CD4-positive, CD25-positive, alpha-beta regulatory T cell (primary cell): ENCODE results near the gene RNFT2. TPM values are rescaled to one million over a fixed set of nuclear protein-coding genes. Genes with fewer than 3 reads are reported as not detected.

Experiments
- ATAC-seq, 2 donors: fragments of 150-1000 bp; cut with Tn5 transposase; one replicate each; pipeline ENCODE4 v1.10.0; 2021; ENCODE audit warnings: low read depth in 2 of 2, moderate number of reproducible peaks in 2 of 2, moderate library complexity in 1 of 2
- DNase-seq, 3 donors: peaks; one replicate each; pipeline versions ENCODE4 v3.0.0 to v3.0.0-alpha.2; 2012 to 2022; ENCODE audit warnings: mixed read lengths in 1 of 3
- H3K27ac ChIP-seq: one replicate; pipeline ENCODE4 v1.7.0; 2013; ENCODE audit warnings: mild to moderate bottlenecking, low read length; ENCODE audit not compliant: insufficient read depth, poor library complexity, severe bottlenecking
- H3K27me3 ChIP-seq: one replicate; pipeline ENCODE4 v1.7.0; 2013; ENCODE audit warnings: low read length; ENCODE audit not compliant: control insufficient read depth, insufficient read depth
- H3K36me3 ChIP-seq: one replicate; pipeline ENCODE4 v1.7.0; 2013; ENCODE audit warnings: mild to moderate bottlenecking, low read length, moderate library complexity; ENCODE audit not compliant: control insufficient read depth, insufficient read depth
- H3K4me1 ChIP-seq: 2 replicates; pipeline ENCODE4 v1.7.0; 2013; ENCODE audit warnings: mild to moderate bottlenecking, low read length; ENCODE audit not compliant: insufficient read depth, control insufficient read depth, poor library complexity, severe bottlenecking
- H3K4me3 ChIP-seq: one replicate; pipeline ENCODE4 v1.7.0; 2013; ENCODE audit warnings: low read depth, mild to moderate bottlenecking, low read length, moderate library complexity
- H3K9me3 ChIP-seq, 2 experiments: 1 replicate in 1 of 2; 2 replicates in 1 of 2; pipeline ENCODE4 v1.7.0; 2013; ENCODE audit warnings: low read length in 2 of 2, mild to moderate bottlenecking in 1 of 2, moderate library complexity in 1 of 2; ENCODE audit not compliant: control insufficient read depth in 2 of 2
- H3K27ac Mint-ChIP-seq, 3 donors: one replicate each; pipeline ENCODE4 v1.8.0; 2020 to 2022; ENCODE audit warnings: mild to moderate bottlenecking in 3 of 3, mixed read lengths in 3 of 3, moderate library complexity in 2 of 3
- H3K27me3 Mint-ChIP-seq: one replicate; pipeline ENCODE4 v1.8.0; 2022; ENCODE audit warnings: mild to moderate bottlenecking, mixed read lengths
- H3K36me3 Mint-ChIP-seq: one replicate; pipeline ENCODE4 v1.8.0; 2020; ENCODE audit warnings: mixed read lengths
- H3K4me1 Mint-ChIP-seq, 4 donors: one replicate each; pipeline ENCODE4 v1.8.0; 2020 to 2022; ENCODE audit warnings: mixed read lengths in 4 of 4, mild to moderate bottlenecking in 1 of 4
- H3K4me3 Mint-ChIP-seq, 4 donors: one replicate each; pipeline ENCODE4 v1.8.0; 2020 to 2022; ENCODE audit warnings: mild to moderate bottlenecking in 4 of 4, mixed read lengths in 4 of 4, moderate library complexity in 3 of 4
- H3K9me3 Mint-ChIP-seq, 7 donors: one replicate each; pipeline ENCODE4 v1.8.0; 2020 to 2022; ENCODE audit warnings: mixed read lengths in 7 of 7, mild to moderate bottlenecking in 3 of 7, moderate library complexity in 2 of 7
- polyA plus RNA-seq, 4 donors: library from polyadenylated mRNA; unstranded; fragments of 300-500 nt; fragmentation: Illumina TruSeq; gene quantifications; one replicate each; pipeline ENCODE4 v1.2.3, GENCODE V29; 2021
- total RNA-seq: library from RNA; stranded (reverse); gene quantifications from one replicate; pipeline ENCODE4 v1.2.3, GENCODE V29; 2022

RNFT2 gene
- total and polyA plus RNA-seq, 5 donors from 2014 or later = 0.69 to 9.7 (median 2.2) TPM

GRCh38 chr12:116714175-116714574, 23.9 kb upstream of the RNFT2 start:
- Histone ChIP-seq H3K36me3 (peaks cover 33% of the 10 kb centered on the region), H3K9me3 (no peaks in the 10 kb centered on the region), H3K4me1 (peaks cover 1% of the 10 kb centered on the region), H3K27ac (no peak overlapping the region), H3K27me3 (no peaks in the 10 kb centered on the region), H3K4me3 (no peak overlapping the region)
- Mint-ChIP-seq H3K9me3 (peaks cover 0 to 2% (median 0%) of the 10 kb centered on the region in 7 donors), H3K27me3 (peaks cover 3% of the 10 kb centered on the region), H3K4me1 (peaks cover 0 to 10% (median 3%) of the 10 kb centered on the region in 4 donors), H3K27ac (peak overlapping the region in 1 of 3 donors; percentile 5), H3K36me3 (peaks cover 21% of the 10 kb centered on the region), H3K4me3 (no peak overlapping the region)
- ATAC-seq (no peak), DNase-seq (no peak)

DNA sequence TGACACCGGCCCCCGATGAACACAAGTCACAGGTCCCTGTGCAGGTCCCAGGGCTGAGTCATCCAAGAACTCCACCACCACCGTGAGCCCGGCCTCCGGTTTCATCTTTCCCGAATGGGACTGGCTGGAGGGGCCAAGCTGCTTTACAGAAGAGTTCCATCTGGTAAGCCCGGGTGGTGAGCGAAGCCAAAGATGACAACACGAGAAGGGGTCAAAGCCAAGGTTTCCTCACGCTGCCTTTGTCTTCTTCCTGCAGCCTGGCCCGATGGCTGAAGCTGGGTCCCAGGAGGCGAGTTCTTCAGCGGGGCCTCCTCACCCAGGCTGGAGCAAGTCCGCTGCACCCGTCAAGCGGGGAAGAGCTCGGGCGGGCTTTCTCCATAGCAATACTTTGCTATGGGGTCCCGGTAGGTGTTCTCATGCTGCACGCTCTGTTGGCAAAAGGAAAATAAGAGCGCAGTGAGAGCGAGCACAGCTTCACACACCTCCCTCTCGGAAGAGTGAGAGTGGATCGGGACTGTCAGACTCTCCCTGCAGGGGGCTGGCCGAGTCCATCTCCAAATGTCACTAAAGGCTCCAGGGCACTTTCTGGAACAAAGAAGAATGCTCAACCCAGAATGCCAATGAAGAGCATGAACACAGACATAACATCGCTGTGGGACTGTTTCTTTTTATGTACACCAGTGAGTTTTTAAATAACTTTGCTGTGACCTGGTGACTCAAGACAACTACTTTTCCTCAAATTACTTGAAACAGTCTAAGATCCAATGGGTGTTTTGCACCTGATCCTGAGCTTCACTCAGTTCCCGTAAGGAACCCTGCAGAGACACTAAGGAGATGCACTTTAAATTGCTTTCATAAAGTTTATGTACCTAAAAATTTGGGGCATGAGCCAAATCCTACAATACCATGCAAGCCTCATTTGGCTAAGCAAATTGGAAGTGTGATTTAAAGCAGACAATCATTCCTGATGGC, 20.4 kb upstream of the RNFT2 start:
- DNase-seq = no peak
- ATAC-seq = no peak
- Mint-ChIP-seq H3K4me3 (no peak overlapping the region), H3K27me3 (no peaks in the 10 kb centered on the region), H3K36me3 (peaks cover 38% of the 10 kb centered on the region), H3K4me1 (peaks cover 3 to 8% (median 4%) of the 10 kb centered on the region in 4 donors), H3K27ac (no peak overlapping the region), H3K9me3 (no peaks in the 10 kb centered on the region)
- Histone ChIP-seq H3K36me3 (peaks cover 65% of the 10 kb centered on the region), H3K4me1 (no peaks in the 10 kb centered on the region), H3K27ac (no peak overlapping the region), H3K9me3 (no peaks in the 10 kb centered on the region), H3K27me3 (no peaks in the 10 kb centered on the region), H3K4me3 (no peak overlapping the region)

- DNase-seq = no peak
- no peak for ATAC-seq
- no peaks in the 10 kb centered on the region for H3K9me3 Mint-ChIP-seq
- Histone ChIP-seq H3K27ac (no peak overlapping the region), H3K4me3 (no peak overlapping the region), H3K9me3 (no peaks in the 10 kb centered on the region), H3K36me3 (peaks cover 70% of the 10 kb centered on the region), H3K27me3 (no peaks in the 10 kb centered on the region), H3K4me1 (no peaks in the 10 kb centered on the region)
- peaks cover 3 to 9% (median 4%) of the 10 kb centered on the region in 4 donors for H3K4me1 Mint-ChIP-seq
- peaks cover 39% of the 10 kb centered on the region for H3K36me3 Mint-ChIP-seq
- H3K27me3 Mint-ChIP-seq = no peaks in the 10 kb centered on the region
- no peak overlapping the region for H3K4me3 Mint-ChIP-seq
- H3K27ac Mint-ChIP-seq = no peak overlapping the region
Observed at GRCh38 chr12:116718655-116719454, 19.3 kb upstream of the RNFT2 start.

- Mint-ChIP-seq H3K9me3 (no peaks in the 10 kb centered on the region), H3K4me3 (no peak overlapping the region), H3K36me3 (peaks cover 39% of the 10 kb centered on the region), H3K27ac (peak overlapping the region in 1 of 3 donors; percentile 30), H3K27me3 (no peaks in the 10 kb centered on the region), H3K4me1 (peaks cover 5 to 9% (median 6%) of the 10 kb centered on the region in 4 donors)
- Histone ChIP-seq H3K9me3 (no peaks in the 10 kb centered on the region), H3K4me1 (no peaks in the 10 kb centered on the region), H3K4me3 (no peak overlapping the region), H3K27ac (no peak overlapping the region), H3K27me3 (no peaks in the 10 kb centered on the region), H3K36me3 (peaks cover 70% of the 10 kb centered on the region)
- DNase-seq (no peak), ATAC-seq (no peak)
Observed at GRCh38 chr12:116719731-116720528, 18.2 kb upstream of the RNFT2 start.

GRCh38 chr12:116722245-116722644, 15.9 kb upstream of the RNFT2 start:
- Histone ChIP-seq H3K27ac (no peak overlapping the region), H3K4me3 (no peak overlapping the region), H3K4me1 (no peaks in the 10 kb centered on the region), H3K27me3 (no peaks in the 10 kb centered on the region), H3K9me3 (no peaks in the 10 kb centered on the region), H3K36me3 (peaks cover 53% of the 10 kb centered on the region)
- Mint-ChIP-seq H3K4me3 (no peak overlapping the region), H3K4me1 (peaks cover 17 to 20% (median 18%) of the 10 kb centered on the region in 4 donors), H3K36me3 (peaks cover 24% of the 10 kb centered on the region), H3K9me3 (no peaks in the 10 kb centered on the region), H3K27me3 (no peaks in the 10 kb centered on the region), H3K27ac (no peak overlapping the region)
- ATAC-seq = no peak
- no peak for DNase-seq

DNA sequence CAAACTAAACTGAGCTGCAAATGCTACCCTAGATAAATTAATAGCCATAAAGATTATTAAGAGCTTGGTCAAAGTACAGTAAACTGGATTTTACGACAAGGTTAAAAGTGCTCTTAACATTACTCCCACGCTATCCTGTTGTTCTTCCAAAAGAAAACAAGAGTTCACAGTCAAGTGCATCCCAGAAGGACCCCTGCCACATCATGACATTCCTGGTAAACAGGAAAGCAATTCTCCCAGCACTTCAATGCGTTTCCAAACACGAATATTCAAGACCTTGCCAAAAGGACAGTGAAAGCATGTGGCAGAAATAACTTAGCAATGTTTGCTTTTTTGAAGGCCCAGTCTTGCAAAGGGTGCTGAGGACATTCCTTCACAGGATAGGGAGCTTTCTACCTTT, 11.4 kb upstream of the RNFT2 start:
- Mint-ChIP-seq H3K27me3 (no peaks in the 10 kb centered on the region), H3K27ac (peak overlapping the region in 1 of 3 donors; percentile 33), H3K9me3 (no peaks in the 10 kb centered on the region), H3K36me3 (peaks cover 16% of the 10 kb centered on the region), H3K4me1 (peaks cover 34 to 43% (median 37%) of the 10 kb centered on the region in 4 donors), H3K4me3 (no peak overlapping the region)
- no peak for ATAC-seq
- Histone ChIP-seq H3K27ac (no peak overlapping the region), H3K27me3 (no peaks in the 10 kb centered on the region), H3K4me1 (no peaks in the 10 kb centered on the region), H3K4me3 (no peak overlapping the region), H3K36me3 (peaks cover 15% of the 10 kb centered on the region), H3K9me3 (no peaks in the 10 kb centered on the region)
- no peak for DNase-seq

GRCh38 chr12:116727261-116727660, 10.9 kb upstream of the RNFT2 start:
- DNase-seq (no peak), ATAC-seq (no peak)
- no peak overlapping the region for H3K4me3 Mint-ChIP-seq
- Histone ChIP-seq H3K27ac (no peak overlapping the region), H3K4me1 (no peaks in the 10 kb centered on the region), H3K36me3 (peaks cover 11% of the 10 kb centered on the region), H3K27me3 (no peaks in the 10 kb centered on the region), H3K4me3 (no peak overlapping the region), H3K9me3 (no peaks in the 10 kb centered on the region)
- H3K27ac Mint-ChIP-seq = peak overlapping the region in 1 of 3 donors; percentile 33
- H3K27me3 Mint-ChIP-seq = no peaks in the 10 kb centered on the region
- peaks cover 16% of the 10 kb centered on the region for H3K36me3 Mint-ChIP-seq
- H3K4me1 Mint-ChIP-seq = peaks cover 34 to 43% (median 39%) of the 10 kb centered on the region in 4 donors
- no peaks in the 10 kb centered on the region for H3K9me3 Mint-ChIP-seq
